Measurements from ENCODE around the gene SMIM10L2A. TPM values are rescaled to one million over a fixed set of nuclear protein-coding genes. Genes with fewer than 3 reads are reported as not detected.

Gene SMIM10L2A
- total RNA-seq, 1 experiment from 2014 or later: 18.3 TPM

- no peaks in the 10 kb centered on the region for H3K79me2 ChIP-seq (ENCODE audit: insufficient read depth, low read length)
- H2BK20ac ChIP-seq (ENCODE audit: low read depth, low read length, poor library complexity, severe bottlenecking): no peak overlapping the region
- H3K56ac ChIP-seq (ENCODE audit: insufficient read length, low read depth, low read length): no peak overlapping the region
- H3K27me3 Mint-ChIP-seq (ENCODE audit: low read depth): no peaks in the 10 kb centered on the region; the same call in 1 of the 2 replicates
- no peak overlapping the region for H4K5ac ChIP-seq (ENCODE audit: insufficient read length, low read depth, low read length)
- H3K4me1 ChIP-seq (ENCODE audit: insufficient read depth, low read length): 0 out of 2 replicates have a peak, but pooled peaks cover 2% of the 10 kb centered on the region
- no peak overlapping the region for H4K8ac ChIP-seq (replicated peaks; ENCODE audit: insufficient read length, low read depth, low read length)
- no peak overlapping the region for H3K18ac ChIP-seq (ENCODE audit: insufficient read length, low read depth, low read length)
- H3K4me1 Mint-ChIP-seq: peaks cover 29 to 31% of the 10 kb centered on the region in 2 experiments
- H3K27ac Mint-ChIP-seq: no peak overlapping the region
- no peak overlapping the region for H3K4me3 Mint-ChIP-seq
- no peaks in the 10 kb centered on the region for H3K23me2 ChIP-seq (ENCODE audit: insufficient read length, low read depth, low read length, poor library complexity, severe bottlenecking)
- no peak overlapping the region for H3K4ac ChIP-seq (ENCODE audit: low read depth, low read length)
- peaks cover 28% of the 10 kb centered on the region for H3K9me3 ChIP-seq (ENCODE audit: control insufficient read depth, low read depth, low read length)
- no peaks in the 10 kb centered on the region for H3K79me1 ChIP-seq (ENCODE audit: insufficient read depth, low read depth, low read length, poor library complexity, severe bottlenecking)
- H2BK120ac ChIP-seq (ENCODE audit: low read depth, low read length, poor library complexity, severe bottlenecking): no peak overlapping the region
- no peak overlapping the region for H4K91ac ChIP-seq (ENCODE audit: insufficient read length, low read depth, low read length)
- peaks cover 4 to 21% (median 14%) of the 10 kb centered on the region in 3 experiments; a peak in 6 of 7 replicates for H3K36me3 Mint-ChIP-seq (ENCODE audit: insufficient read depth in 1 of 3, low read depth in 3 of 3)
- no peak overlapping the region for H3K14ac ChIP-seq (ENCODE audit: insufficient read depth, low read length)
- H2BK5ac ChIP-seq (ENCODE audit: insufficient read length, low read length): no peak overlapping the region
- no peak overlapping the region for H2AFZ ChIP-seq (ENCODE audit: low read length)
- no peak overlapping the region for H3T11ph ChIP-seq (ENCODE audit: low read length)
- H3K27me3 ChIP-seq (ENCODE audit: insufficient read depth, low read length): no peaks in the 10 kb centered on the region
- WGBS (ENCODE audit: extremely low coverage, insufficient read length, low lambda C conversion rate): no CpG with 5 or more reads among the region's 3 CpGs
- no peak overlapping the region for H2AK5ac ChIP-seq (ENCODE audit: insufficient read length, low read length)
- peaks cover 67 to 76% of the 10 kb centered on the region in 2 experiments for H3K9me3 Mint-ChIP-seq
- no peak overlapping the region for H3K27ac ChIP-seq (ENCODE audit: insufficient read length, low read depth, low read length)
- DNase-seq: no peak
- no peak overlapping the region for H3K9ac ChIP-seq (ENCODE audit: extremely low read depth, insufficient read length, low read length)
- no peak overlapping the region for H2BK15ac ChIP-seq (ENCODE audit: low read depth, low read length)
- no peak for TF ChIP-seq CTCF (conservative IDR thresholded peaks at IDR 0.05)
- H3K4me2 ChIP-seq (ENCODE audit: insufficient read depth, insufficient read length, low read length): no peak overlapping the region
- no peaks in the 10 kb centered on the region for H4K20me1 ChIP-seq (ENCODE audit: control insufficient read depth, insufficient read depth, insufficient read length)
- no peak overlapping the region for H2BK12ac ChIP-seq (ENCODE audit: insufficient read length, low read depth, low read length)
- H3K23ac ChIP-seq (ENCODE audit: insufficient read length, low read depth, low read length): no peak overlapping the region
Observed at GRCh38 chrX:135411893-135412292, 9.9 kb upstream of the SMIM10L2A start.
